GM19328 (cell line): ENCODE data around the gene ADCY7.
"Not testable (repeated sequence)": the region's sequence is repeated elsewhere in the genome, so short reads cannot be mapped to it uniquely, and the experiment has no call there.

Source experiments
- ATAC-seq: cut with Tn5 transposase; IDR thresholded peaks from one replicate; pipeline ENCODE4 v1.9.1; 2021; ENCODE audit warnings: mild to moderate bottlenecking, moderate library complexity; ENCODE audit not compliant: unreplicated experiment

ADCY7 gene

GRCh38 chr16:50332599-50332998 is 66.2 kb downstream of the ADCY7 start:
- no peak for ATAC-seq

GRCh38 chr16:50334106-50334975 is 68.0 kb downstream of the ADCY7 start:
- no peak for ATAC-seq

- no peak for ATAC-seq
These were observed 69.0 kb downstream of the ADCY7 start for GRCh38 chr16:50335196-50335958.

- no peak for ATAC-seq
These were observed 70.5 kb downstream of the ADCY7 start for GRCh38 chr16:50336884-50337283.

- ATAC-seq, result no peak
These were observed 72.2 kb downstream of the ADCY7 start for GRCh38 chr16:50338371-50339231.

GRCh38 chr16:50340578-50340977 is 74.2 kb downstream of the ADCY7 start:
- no peak for ATAC-seq

GRCh38 chr16:50343566-50343965 is 77.2 kb downstream of the ADCY7 start:
- not testable (repeated sequence) for ATAC-seq

GRCh38 chr16:50345210-50345609 is 78.9 kb downstream of the ADCY7 start:
- ATAC-seq, result not testable (repeated sequence)

- ATAC-seq, result no peak
These were observed 84.8 kb downstream of the ADCY7 start for GRCh38 chr16:50351116-50351515.

- ATAC-seq, result no peak
These were observed 85.6 kb downstream of the ADCY7 start for GRCh38 chr16:50351952-50352351.

GRCh38 chr16:50354082-50354481 is 87.7 kb downstream of the ADCY7 start:
- ATAC-seq, result no peak

- ATAC-seq, result no peak
These were observed 88.5 kb downstream of the ADCY7 start for GRCh38 chr16:50354629-50355456.

GRCh38 chr16:50359626-50360025 is 93.3 kb downstream of the ADCY7 start:
- no peak for ATAC-seq

GRCh38 chr16:50360033-50360778 is 93.9 kb downstream of the ADCY7 start:
- ATAC-seq, result no peak

GRCh38 chr16:50360779-50361178 is 94.4 kb downstream of the ADCY7 start:
- no peak for ATAC-seq

GRCh38 chr16:50363656-50364055 is 97.3 kb downstream of the ADCY7 start:
- ATAC-seq, result no peak

- no peak for ATAC-seq
These were observed 99.6 kb downstream of the ADCY7 start for GRCh38 chr16:50365791-50366575.
